H1 (cell line): Measurements from ENCODE around the gene NOC3L. TPM values are rescaled to one million over a fixed set of nuclear protein-coding genes. Genes with fewer than 3 reads are reported as not detected.

Experiments
- CTCF ChIA-PET: fragments of 300-600 bp; sonication (Branson Sonifier 250); formaldehyde crosslinking; loops from one replicate; lab custom pipeline; 2021; ENCODE audit not compliant: partially characterized antibody; lab: Charles Lee
- POLR2A ChIA-PET: fragments of 300-600 bp; sonication (Branson Sonifier 250); formaldehyde crosslinking; loops from one replicate; lab custom pipeline; 2021; ENCODE audit warnings: inconsistent platforms; ENCODE audit not compliant: partially characterized antibody; lab: Charles Lee
- DNase-seq, 2 experiments: peaks; one replicate each; pipeline versions ENCODE4 v3.0.0 to v3.0.0-alpha.2; 2010 to 2022; ENCODE audit warnings: low spot score in 2 of 2, low read depth in 1 of 2, mixed read lengths in 1 of 2
- FAIRE-seq: peaks from 2 replicates; lab custom pipeline; 2011; peaks lifted over from hg19 to GRCh38; lab: Jason Lieb, UNC
- H2AFZ ChIP-seq: 2 replicates; pipeline ENCODE4 v1.8.1; 2012; ENCODE audit warnings: low read length, inconsistent platforms
- H2AK5ac ChIP-seq: 2 replicates; pipeline ENCODE4 v1.6.1; 2013; ENCODE audit warnings: low read depth, low read length
- H2BK120ac ChIP-seq: replicated peaks from 2 replicates; pipeline ENCODE3; 2013; ENCODE audit warnings: low read depth, low read length, inconsistent platforms
- H2BK12ac ChIP-seq: 2 replicates; pipeline ENCODE4 v1.6.1; 2013; ENCODE audit warnings: low read depth, low read length
- H2BK15ac ChIP-seq: 2 replicates; pipeline ENCODE4 v1.6.1; 2013; ENCODE audit warnings: low read length
- H2BK20ac ChIP-seq: 2 replicates; pipeline ENCODE4 v1.6.1; 2013; ENCODE audit warnings: low read length
- H2BK5ac ChIP-seq: 2 replicates; pipeline ENCODE4 v1.6.1; 2013; ENCODE audit warnings: low read depth, low read length
- H3K14ac ChIP-seq: 2 replicates; pipeline ENCODE4 v1.6.1; 2013; ENCODE audit warnings: inconsistent platforms; ENCODE audit not compliant: insufficient read length
- H3K18ac ChIP-seq: 2 replicates; pipeline ENCODE4 v1.6.1; 2013; ENCODE audit warnings: low read length; ENCODE audit errors: extremely low read depth
- H3K23ac ChIP-seq: 2 replicates; pipeline ENCODE4 v1.6.1; 2013; ENCODE audit warnings: inconsistent platforms; ENCODE audit not compliant: insufficient read length
- H3K23me2 ChIP-seq: 2 replicates; pipeline ENCODE4 v1.6.1; 2013; ENCODE audit warnings: low read depth, low read length
- H3K27ac ChIP-seq: 2 replicates; pipeline ENCODE4 v1.6.1; 2011; ENCODE audit warnings: low read depth, low read length, inconsistent platforms
- H3K27me3 ChIP-seq, 4 experiments: replicated peaks in 1 of 4; 1 replicate in 1 of 4; 2 replicates in 3 of 4; pipeline versions ENCODE4 v1.6.1 to v1.8.1; 2011 to 2013; ENCODE audit warnings: low read length in 3 of 4, mild to moderate bottlenecking in 3 of 4, inconsistent platforms in 2 of 4, mixed read lengths in 2 of 4, moderate library complexity in 1 of 4; ENCODE audit not compliant: control insufficient read depth in 3 of 4, insufficient read depth in 3 of 4; ENCODE audit errors: extremely low read depth in 1 of 4
- H3K36me3 ChIP-seq, 4 experiments: 2 replicates each; pipeline versions ENCODE4 v1.6.1 to v1.8.1; 2011 to 2013; ENCODE audit warnings: mild to moderate bottlenecking in 4 of 4, low read length in 3 of 4, moderate library complexity in 2 of 4, control low read depth in 1 of 4, inconsistent platforms in 1 of 4; ENCODE audit not compliant: insufficient read depth in 4 of 4, control insufficient read depth in 2 of 4
- H3K4ac ChIP-seq: replicated peaks from 2 replicates; pipeline ENCODE3; 2013; ENCODE audit warnings: low read length, low read depth, mixed read lengths, inconsistent platforms; ENCODE audit not compliant: insufficient read length
- H3K4me1 ChIP-seq, 4 experiments: replicated peaks in 1 of 4; 1 replicate in 1 of 4; 2 replicates in 3 of 4; pipeline versions ENCODE4 v1.6.1 to v1.8.1; 2011 to 2013; ENCODE audit warnings: low read length in 3 of 4, inconsistent platforms in 2 of 4, mixed read lengths in 1 of 4; ENCODE audit not compliant: insufficient read depth in 4 of 4, control insufficient read depth in 3 of 4
- H3K4me2 ChIP-seq, 2 experiments: 2 replicates each; pipeline versions ENCODE4 v1.6.1 to v1.8.1; 2011 to 2013; ENCODE audit warnings: low read depth in 2 of 2, low read length in 2 of 2, control low read depth in 1 of 2, inconsistent platforms in 1 of 2, mild to moderate bottlenecking in 1 of 2; ENCODE audit not compliant: insufficient read depth in 1 of 2
- H3K4me3 ChIP-seq, 4 experiments: fragments of 200-600, 300-600 bp in 1 of 4; sonication (generic), shearing (Covaris generic), sonication (Bioruptor Twin) in 1 of 4; 2 replicates each; pipeline versions ENCODE4 v1.5.1 to v1.8.1; 2011 to 2016; ENCODE audit warnings: low read length in 4 of 4, low read depth in 3 of 4, control low read depth in 2 of 4, inconsistent platforms in 2 of 4, mild to moderate bottlenecking in 2 of 4, mixed read lengths in 1 of 4, moderate library complexity in 1 of 4; ENCODE audit not compliant: insufficient read depth in 2 of 4; ENCODE audit errors: extremely low read depth in 1 of 4
- H3K56ac ChIP-seq: replicated peaks from 2 replicates; pipeline ENCODE3; 2013; ENCODE audit warnings: low read depth, mild to moderate bottlenecking, mixed read lengths, low read length, inconsistent platforms; ENCODE audit not compliant: insufficient read length
- H3K79me1 ChIP-seq: 2 replicates; pipeline ENCODE4 v1.6.1; 2013; ENCODE audit warnings: low read depth, low read length, control low read depth
- H3K79me2 ChIP-seq, 2 experiments: 2 replicates each; pipeline versions ENCODE4 v1.6.1 to v1.8.1; 2012 to 2013; ENCODE audit warnings: low read length in 2 of 2, mild to moderate bottlenecking in 2 of 2, inconsistent platforms in 1 of 2; ENCODE audit not compliant: insufficient read depth in 2 of 2, control insufficient read depth in 1 of 2
- H3K9ac ChIP-seq, 4 experiments: replicated peaks in 1 of 4; 1 replicate in 1 of 4; 2 replicates in 3 of 4; pipeline versions ENCODE4 v1.6.1 to v1.8.1; 2011 to 2013; ENCODE audit warnings: low read depth in 3 of 4, low read length in 3 of 4, control low read depth in 2 of 4, mild to moderate bottlenecking in 2 of 4, moderate library complexity in 2 of 4, inconsistent platforms in 1 of 4; ENCODE audit errors: extremely low read depth in 1 of 4
- H3K9me3 ChIP-seq, 2 experiments: 2 replicates each; pipeline versions ENCODE4 v1.6.1 to v1.8.1; 2012 to 2013; ENCODE audit warnings: mild to moderate bottlenecking in 2 of 2, moderate library complexity in 2 of 2, control low read depth in 1 of 2, inconsistent platforms in 1 of 2, low read depth in 1 of 2, low read length in 1 of 2, mixed read lengths in 1 of 2; ENCODE audit not compliant: insufficient read depth in 2 of 2
- H4K20me1 ChIP-seq, 2 experiments: replicated peaks in 1 of 2; 2 replicates each; pipeline versions ENCODE3 to v1.8.1; 2011 to 2013; ENCODE audit warnings: inconsistent platforms in 2 of 2, low read length in 2 of 2, mild to moderate bottlenecking in 1 of 2; ENCODE audit not compliant: insufficient read depth in 2 of 2, control insufficient read depth in 1 of 2
- H4K5ac ChIP-seq: 2 replicates; pipeline ENCODE4 v1.6.1; 2013; ENCODE audit warnings: low read length, low read depth, mixed read lengths, inconsistent platforms; ENCODE audit not compliant: insufficient read length
- H4K8ac ChIP-seq: 2 replicates; pipeline ENCODE4 v1.8.0; 2013; ENCODE audit warnings: mild to moderate bottlenecking, moderate library complexity, low read length, inconsistent platforms; ENCODE audit not compliant: insufficient read depth; ENCODE audit errors: extremely low read depth
- H4K91ac ChIP-seq: replicated peaks from 2 replicates; pipeline ENCODE3; 2013; ENCODE audit warnings: low read length, mixed read lengths, inconsistent platforms; ENCODE audit not compliant: insufficient read length
- BRCA1 ChIP-seq: IDR thresholded peaks from 2 replicates; pipeline ENCODE4 v1.6.1; 2012; ENCODE audit warnings: low read depth, low read length, improper control_type of control experiment
- EZH2 ChIP-seq: fragments of 200-600 bp; sonication (generic); IDR thresholded peaks from 2 replicates; pipeline ENCODE4 v1.7.1; 2012; ENCODE audit warnings: low read depth, mild to moderate bottlenecking, moderate library complexity, low read length, inconsistent platforms; ENCODE audit not compliant: severe bottlenecking
- GTF2F1 ChIP-seq: IDR thresholded peaks from 2 replicates; pipeline ENCODE4 v1.6.1; 2012; ENCODE audit warnings: low read depth, low read length, improper control_type of control experiment, borderline replicate concordance
- HDAC2 ChIP-seq, 2 experiments: fragments of 300-600 bp in 1 of 2; sonication (generic) in 1 of 2; IDR thresholded peaks; 2 replicates each; pipeline ENCODE4 v1.6.1; 2011 to 2012; ENCODE audit warnings: low read depth in 2 of 2, low read length in 2 of 2, mild to moderate bottlenecking in 2 of 2, moderate library complexity in 2 of 2, borderline replicate concordance in 1 of 2, inconsistent platforms in 1 of 2
- SIX5 ChIP-seq: IDR thresholded peaks from 2 replicates; pipeline ENCODE4 v1.6.1; 2011; ENCODE audit warnings: mild to moderate bottlenecking, low read depth, low read length
- WGBS, 2 experiments: shearing (Covaris generic) in 1 of 2; methylation state at CpG; one replicate each; pipeline versions ENCODE4 v1.1.6 to v1.1.7; 2013 to 2015; ENCODE audit warnings: low lambda C conversion rate in 2 of 2, mixed read lengths in 2 of 2, inconsistent platforms in 1 of 2, low coverage in 1 of 2, missing lambda C conversion rate in 1 of 2; ENCODE audit not compliant: insufficient replicate concordance in 2 of 2, insufficient coverage in 1 of 2, insufficient read length in 1 of 2; ENCODE audit errors: extremely low coverage in 1 of 2, missing lambda C conversion rate in 1 of 2; 5-methylcytosine and 5-hydroxymethylcytosine counted together
- polyA plus RNA-seq, 7 experiments: library from polyadenylated mRNA; depleted of rRNA in 3 of 7; stranded (reverse) in 5 of 7; unstranded in 2 of 7; fragments of >200 nt in 5 of 7; fragments of 200-250 nt in 2 of 7; gene quantifications; 1 replicate in 5 of 7; 2 replicates in 1 of 7; 4 replicates in 1 of 7; pipeline versions ENCODE4 v1.2.1 to v1.2.3, GENCODE V29; 2011 to 2013; ENCODE audit warnings: missing spikeins in 2 of 7, mixed read lengths in 2 of 7
- total RNA-seq: library from RNA; stranded (reverse); fragmentation: NEBNext Ultra II Directional; extraction: Animal tissue kit (Norgen Biotek cat#: 25700); gene quantifications from 2 replicates; pipeline ENCODE4 v1.2.1, GENCODE V29; 2021

Gene NOC3L
- total and polyA plus RNA-seq, 2 of the 8 experiments (the other 6 are each of a cell fraction or from before 2014, with no cell fraction given) = 7.1 to 39.1 TPM

- H3K9ac ChIP-seq = no peak overlapping the region
- H4K91ac ChIP-seq = no peak overlapping the region
- peaks cover 0 to 59% (median 27%) of the 10 kb centered on the region in 4 experiments; a peak in 6 of 8 replicates for H3K36me3 ChIP-seq
- CTCF ChIA-PET = interaction anchor here (0.5 to 1.8 kb wide), 4 partner anchors 36 to 1781 kb away, joined by 3 to 6 read pairs (median 4); no protein-coding TSS in a partner anchor
- 99% methylated on average over 3 of the region's 3 CpGs; no CpG with 5 or more reads in 1 of the 2 experiments for WGBS, 2 experiments
- no peaks in the 10 kb centered on the region for H3K27me3 ChIP-seq
- H4K5ac ChIP-seq = no peak overlapping the region
- H2BK5ac ChIP-seq = no peak overlapping the region
- FAIRE-seq = no peak
- no peak overlapping the region for H3K4me3 ChIP-seq
- no peaks in the 10 kb centered on the region for H3K9me3 ChIP-seq
- H3K23ac ChIP-seq = no peak overlapping the region
- no peak overlapping the region for H3K4me2 ChIP-seq
- H3K27ac ChIP-seq = no peak overlapping the region
- POLR2A ChIA-PET = no interaction called here
- H4K8ac ChIP-seq = no peak overlapping the region
- H2BK20ac ChIP-seq = no peak overlapping the region
- no peak overlapping the region for H2BK12ac ChIP-seq
- no peak overlapping the region for H2BK15ac ChIP-seq
- H4K20me1 ChIP-seq = peaks cover 0 to 4% of the 10 kb centered on the region in 2 experiments
- no peak overlapping the region for H3K14ac ChIP-seq
- no peak overlapping the region for H2BK120ac ChIP-seq
- peaks cover 4% of the 10 kb centered on the region for H3K23me2 ChIP-seq
- H3K18ac ChIP-seq = no peak overlapping the region
- no peak overlapping the region for H2AK5ac ChIP-seq
- H3K79me1 ChIP-seq = peaks cover under 1% of the 10 kb centered on the region; the same call in 1 of the 2 replicates
- no peak overlapping the region for H3K56ac ChIP-seq
- H2AFZ ChIP-seq = no peak overlapping the region
- H3K79me2 ChIP-seq = peaks cover 0 to 23% of the 10 kb centered on the region in 2 experiments; a peak in 2 of 4 replicates
- no peak for DNase-seq
- H3K4ac ChIP-seq = no peak overlapping the region
- peaks cover 0 to 2% (median 0%) of the 10 kb centered on the region in 4 experiments; a peak in 1 of 7 replicates for H3K4me1 ChIP-seq
- no peak for TF ChIP-seq EZH2
- TF ChIP-seq SIX5 = no peak
- no peak for TF ChIP-seq HDAC2 (IDR thresholded peaks at IDR 0.05; ENCODE audit: borderline replicate concordance in 1 of 2, low read depth in 2 of 2, low read length in 2 of 2)
- no peak for TF ChIP-seq GTF2F1
- no peak for TF ChIP-seq BRCA1
Observed at GRCh38 chr10:94357193-94357592, 5.5 kb downstream of the NOC3L start.
